PC-3 (cell line): ENCODE data around the gene SNX9. TPM values are rescaled to one million over a fixed set of nuclear protein-coding genes. Genes with fewer than 3 reads are reported as not detected.

ENCODE experiments used
- ATAC-seq: fragments of 200-7000 bp; cut with Tn5 transposase; 2 replicates; pipeline ENCODE4 v1.9.1; 2020; ENCODE audit warnings: mild to moderate bottlenecking, moderate library complexity
- BruUV-seq: library from RNA; stranded (reverse); fragments of 400-500 nt; replicated peaks from 2 replicates; lab custom pipeline; 2021; lab: Mats Ljungman, UMichigan
- CTCF ChIA-PET: fragments of 300-600 bp; sonication (Branson Sonifier 250); formaldehyde crosslinking; loops from one replicate; lab custom pipeline; 2022; ENCODE audit warnings: antibody characterized with exemption; lab: Charles Lee
- POLR2A ChIA-PET: fragments of 300-600 bp; sonication (Branson Sonifier 250); formaldehyde crosslinking; loops from one replicate; lab custom pipeline; 2022; ENCODE audit warnings: antibody characterized with exemption; ENCODE audit not compliant: unreplicated experiment; lab: Charles Lee
- DNase-seq: peaks from one replicate; pipeline ENCODE4 v3.0.0-alpha.2; 2015
- H2AFZ ChIP-seq: fragments of 300-600 bp; sonication (generic); 2 replicates; pipeline ENCODE4 v1.6.0; 2016; ENCODE audit warnings: antibody characterized with exemption, low read length
- H3F3A ChIP-seq: fragments of 300-600 bp; sonication (generic); one replicate; pipeline ENCODE4 v1.6.0; 2017; ENCODE audit warnings: antibody characterized with exemption, low read length, control low read depth, mild to moderate bottlenecking; ENCODE audit not compliant: unreplicated experiment
- H3K27ac ChIP-seq: fragments of 300-600 bp; sonication (generic); 2 replicates; pipeline ENCODE4 v1.5.1; 2016; ENCODE audit warnings: mild to moderate bottlenecking, low read length
- H3K27me3 ChIP-seq: fragments of 300-600 bp; sonication (generic); 2 replicates; pipeline ENCODE4 v1.6.1; 2016; ENCODE audit warnings: low read length, mixed read lengths
- H3K36me3 ChIP-seq: fragments of 300-600 bp; sonication (generic); 2 replicates; pipeline ENCODE4 v1.6.1; 2016; ENCODE audit warnings: low read depth, mixed run types, low read length, mixed read lengths
- H3K4me1 ChIP-seq: fragments of 300-600 bp; sonication (generic); 2 replicates; pipeline ENCODE4 v1.5.1; 2016; ENCODE audit warnings: low read length; ENCODE audit not compliant: insufficient read depth
- H3K4me2 ChIP-seq: fragments of 300-600 bp; sonication (generic); 2 replicates; pipeline ENCODE4 v1.6.0; 2016; ENCODE audit warnings: low read length
- H3K4me3 ChIP-seq: fragments of 300-600 bp; sonication (generic); 2 replicates; pipeline ENCODE4 v1.5.1; 2016; ENCODE audit warnings: mild to moderate bottlenecking, low read length, mixed read lengths
- H3K79me2 ChIP-seq: fragments of 300-600 bp; sonication (generic); 2 replicates; pipeline ENCODE4 v1.6.1; 2017; ENCODE audit warnings: low read length, mixed read lengths
- H3K9ac ChIP-seq: fragments of 300-600 bp; sonication (generic); 2 replicates; pipeline ENCODE4 v1.6.0; 2016; ENCODE audit warnings: mild to moderate bottlenecking, low read length
- H3K9me2 ChIP-seq: fragments of 300-600 bp; sonication (generic); replicated peaks from 2 replicates; pipeline ENCODE4 v1.6.1; 2016; ENCODE audit warnings: mixed run types, low read length, mixed read lengths
- H3K9me3 ChIP-seq: fragments of 300-600 bp; sonication (generic); 2 replicates; pipeline ENCODE4 v1.6.1; 2016; ENCODE audit warnings: low read length, mixed read lengths
- H4K20me1 ChIP-seq: fragments of 300-600 bp; sonication (generic); 2 replicates; pipeline ENCODE4 v1.6.1; 2016; ENCODE audit warnings: low read length, mixed read lengths
- CTCF ChIP-seq: fragments of 300-600 bp; sonication (generic); conservative IDR thresholded peaks from 2 replicates; pipeline ENCODE4 v1.5.1; 2017; ENCODE audit warnings: antibody characterized with exemption, low read depth, mild to moderate bottlenecking, low read length
- EZH2 ChIP-seq: fragments of 300-600 bp; sonication (generic); IDR thresholded peaks from one replicate; pipeline ENCODE4 v1.6.1; 2017; ENCODE audit warnings: antibody characterized with exemption, mild to moderate bottlenecking, low read length; ENCODE audit not compliant: unreplicated experiment
- EZH2phosphoT487 ChIP-seq: fragments of 300-600 bp; sonication (generic); IDR thresholded peaks from 2 replicates; pipeline ENCODE4 v1.6.1; 2018; ENCODE audit warnings: mild to moderate bottlenecking, antibody characterized with exemption, low read length, borderline replicate concordance
- intact Hi-C: fragments of 100-400 bp; cut with micrococcal nuclease; formaldehyde crosslinking; loops from 2 replicates; pipeline ENCODE4 v1.9.0; 2023
- total RNA-seq: library from RNA; depleted of rRNA; stranded (reverse); fragments of >200 nt; gene quantifications from 2 replicates; pipeline ENCODE4 v1.2.3, GENCODE V29; 2014; rRNA removed

SNX9 gene
- total RNA-seq, 1 experiment from 2014 or later = 18.0 TPM

- Histone ChIP-seq H3K27ac (no peak overlapping the region), H2AFZ (no peak overlapping the region), H3K36me3 (no peaks in the 10 kb centered on the region; the same call in 1 of the 2 replicates), H4K20me1 (peaks cover 18% of the 10 kb centered on the region), H3K79me2 (peaks cover 93% of the 10 kb centered on the region), H3K9me3 (no peaks in the 10 kb centered on the region), H3F3A (no peaks in the 10 kb centered on the region), H3K27me3 (no peaks in the 10 kb centered on the region), H3K9ac (no peak overlapping the region), H3K4me1 (peaks cover 17% of the 10 kb centered on the region), H3K4me2 (no peak overlapping the region), H3K4me3 (no peak overlapping the region), H3K9me2 (no peaks in the 10 kb centered on the region)
- ATAC-seq (no peak), DNase-seq (no peak)
- POLR2A ChIA-PET = no interaction called here
- CTCF ChIA-PET = no interaction called here
- no TSS peak for BruUV-seq
- TF ChIP-seq EZH2phosphoT487 (no peak), EZH2 (no peak), CTCF (no peak)
- intact Hi-C loops = no loop called here
Measured at GRCh38 chr6:157994125-157994795, 171.2 kb downstream of the SNX9 start.

Other genes with a start within 250 kb of the SNX9 start
- gene SYNJ2, start 158.6 kb downstream of the SNX9 start, total RNA-seq = 21.5 and 24.9 TPM in 2 replicates